IPS-18c (cell line): Measurements from ENCODE around the gene KL.

Source experiments
- H3K4me3 ChIP-seq: 2 replicates; pipeline ENCODE4 v1.7.0; 2013; ENCODE audit warnings: low read depth, mild to moderate bottlenecking, low read length, moderate library complexity; ENCODE audit not compliant: insufficient read depth
- H3K9me3 ChIP-seq: one replicate; pipeline ENCODE4 v1.6.1; 2013; ENCODE audit warnings: mild to moderate bottlenecking, low read length, moderate library complexity; ENCODE audit not compliant: control insufficient read depth, insufficient read depth

The KL gene

DNA sequence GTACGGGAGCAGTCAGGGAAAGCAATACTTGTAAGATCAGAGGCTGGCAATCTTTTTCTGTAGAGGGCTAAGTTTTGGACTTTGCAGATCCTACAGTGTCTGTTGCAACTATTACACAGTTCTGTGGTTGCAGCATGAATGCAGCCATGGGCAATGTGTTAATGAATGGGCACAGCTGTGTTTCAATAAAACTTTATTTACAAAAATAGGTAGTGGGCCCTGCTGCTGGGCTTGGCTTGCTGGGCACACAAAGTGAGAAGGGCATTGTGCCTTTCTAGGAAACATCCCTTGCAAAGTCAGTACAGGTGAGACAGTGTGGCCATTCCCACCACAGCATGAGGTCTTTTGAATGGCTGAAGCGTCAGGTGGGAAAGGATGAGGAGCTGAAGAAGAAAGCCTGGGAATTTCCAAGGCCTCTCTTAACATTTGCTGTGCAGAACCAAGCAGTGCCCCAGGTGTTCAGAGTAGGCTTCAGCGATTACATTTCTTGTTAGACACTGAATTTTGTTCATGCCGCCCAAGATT is 9.1 kb downstream of the KL start:
- Histone ChIP-seq H3K9me3 (no peaks in the 10 kb centered on the region), H3K4me3 (no peak overlapping the region)

DNA sequence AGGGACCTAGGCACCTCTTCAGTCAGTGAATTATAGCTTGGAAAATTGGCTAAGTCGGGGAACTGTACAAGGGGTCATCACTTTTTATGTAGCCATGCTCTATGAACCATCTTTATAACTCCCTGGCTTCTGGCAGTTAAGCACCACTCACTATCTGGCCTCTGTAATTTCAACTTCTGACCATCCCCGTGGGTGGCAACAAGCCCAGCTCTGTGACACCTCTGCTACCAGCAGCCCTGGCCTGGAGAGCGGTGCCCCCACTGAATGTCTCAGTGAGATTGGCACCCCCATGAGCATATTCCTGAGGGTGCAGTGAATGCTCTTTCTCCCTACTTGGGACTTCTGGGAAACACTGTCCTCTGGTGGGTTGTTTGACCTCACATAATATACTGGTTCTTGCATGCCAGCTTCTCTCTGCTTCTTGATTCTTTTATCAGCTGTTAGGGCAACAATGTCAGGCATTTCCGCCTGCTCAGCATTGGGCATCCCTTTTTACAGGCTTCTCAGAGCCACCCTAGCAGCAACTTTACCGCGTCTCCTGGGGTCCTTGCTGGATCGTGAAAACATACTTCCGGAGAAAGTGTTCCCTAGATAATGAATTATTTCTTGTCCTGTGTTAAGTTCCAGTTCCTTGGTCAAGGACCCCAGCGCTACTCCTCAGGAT is 10.4 kb downstream of the KL start:
- Histone ChIP-seq H3K9me3 (no peaks in the 10 kb centered on the region), H3K4me3 (no peak overlapping the region)

DNA sequence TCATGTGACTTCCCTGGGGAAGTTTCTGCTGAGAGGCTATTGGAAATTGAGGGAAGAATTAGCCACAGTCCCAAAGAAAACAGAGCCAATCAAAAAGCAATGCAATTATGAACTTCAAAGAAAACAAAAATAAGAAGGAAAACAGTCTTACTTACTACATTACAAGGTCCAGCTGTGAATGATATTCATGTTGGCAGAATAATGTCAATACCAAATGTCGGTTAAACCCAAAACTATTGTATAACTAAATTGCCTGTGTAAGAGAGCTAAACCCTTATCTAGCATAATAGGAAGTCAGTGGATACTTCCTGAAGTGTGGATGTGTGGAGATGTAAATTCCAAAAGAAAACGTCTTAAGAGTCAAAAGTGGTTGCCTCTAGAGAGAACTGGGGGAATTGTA is 12.4 kb downstream of the KL start:
- Histone ChIP-seq H3K9me3 (no peaks in the 10 kb centered on the region), H3K4me3 (no peak overlapping the region)

DNA sequence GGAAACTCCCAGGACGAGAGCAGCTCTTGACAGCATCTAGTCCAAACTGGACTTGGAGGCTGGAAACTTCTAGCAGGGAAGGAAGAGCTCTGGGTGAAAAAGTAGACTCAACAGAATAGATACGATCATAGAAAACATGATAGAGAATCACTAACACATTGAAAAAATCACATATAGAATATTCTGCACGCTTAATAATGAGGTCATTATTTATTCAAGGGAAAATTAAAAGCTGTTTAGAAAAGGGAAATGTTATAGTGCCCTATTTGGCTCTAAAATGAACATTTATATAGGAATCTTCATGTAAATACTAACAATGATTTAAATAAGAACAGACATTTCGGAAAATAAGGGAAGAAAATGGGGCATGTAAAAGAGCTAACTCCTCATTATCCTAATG is 15.1 kb downstream of the KL start:
- H3K4me3 ChIP-seq = no peak overlapping the region
- no peaks in the 10 kb centered on the region for H3K9me3 ChIP-seq

DNA sequence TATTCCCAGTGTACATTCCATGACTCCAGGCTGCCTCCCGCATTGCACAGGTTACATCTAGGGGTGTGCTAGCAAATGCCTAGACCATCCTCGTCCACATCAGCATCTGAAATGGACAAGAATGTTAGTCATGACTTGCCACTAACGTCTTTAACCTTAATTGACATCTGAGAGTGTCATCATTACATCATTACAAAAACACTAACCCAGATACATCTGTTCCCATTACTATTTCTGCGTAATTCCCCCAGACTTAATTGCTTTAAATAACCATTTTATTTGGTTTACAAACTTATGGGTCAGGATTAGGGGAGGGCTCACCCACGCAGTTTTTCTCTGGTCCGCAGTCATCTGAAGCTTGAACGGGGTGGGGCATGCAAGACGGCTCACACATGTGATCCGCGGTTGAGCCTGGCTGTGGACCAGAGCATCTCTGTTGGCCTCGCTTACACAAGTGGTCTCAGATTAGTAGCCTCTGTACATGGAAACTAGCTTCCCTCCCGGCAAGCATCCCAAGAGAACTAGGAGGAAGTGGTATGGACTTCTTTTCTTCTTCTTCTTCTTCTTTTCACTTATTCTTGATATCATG is 15.9 kb downstream of the KL start:
- H3K9me3 ChIP-seq = no peaks in the 10 kb centered on the region
- no peak overlapping the region for H3K4me3 ChIP-seq

DNA sequence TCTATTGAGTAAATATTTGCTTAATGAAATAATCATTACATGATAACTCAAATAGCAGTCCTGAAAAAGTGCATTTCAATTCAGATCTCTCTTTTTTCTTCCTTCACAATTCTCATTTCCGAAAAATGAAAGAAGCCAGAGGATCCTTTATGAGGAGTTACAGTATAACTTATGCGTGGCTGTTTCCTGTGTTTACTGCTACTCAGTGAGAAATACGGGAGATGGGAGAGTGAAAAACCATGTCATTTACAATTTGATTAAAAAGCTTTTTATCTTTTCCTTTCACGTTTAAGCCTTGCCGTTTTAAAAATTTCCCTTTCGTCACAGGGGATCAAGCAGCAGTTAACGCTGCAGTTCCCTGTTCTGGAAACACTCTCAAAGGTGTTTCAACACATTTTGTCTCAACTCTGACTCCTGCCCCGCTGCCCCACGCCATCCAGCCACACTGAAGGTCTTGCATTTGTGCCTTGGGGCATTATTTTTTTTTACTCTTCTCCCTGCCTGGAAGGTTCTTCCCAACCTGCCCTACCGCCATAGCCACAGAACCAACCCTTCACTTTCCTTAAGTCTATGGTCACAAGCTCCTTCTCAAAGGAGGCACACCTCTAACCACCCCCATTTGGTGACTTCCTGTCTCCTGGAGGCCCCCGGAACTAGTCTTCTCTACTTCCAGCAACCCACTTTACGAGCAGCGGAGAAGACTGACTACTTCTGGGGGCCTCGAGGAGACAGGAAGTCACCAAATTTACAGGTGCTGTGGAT is 17.0 kb downstream of the KL start:
- H3K9me3 ChIP-seq = no peaks in the 10 kb centered on the region
- H3K4me3 ChIP-seq = no peak overlapping the region

DNA sequence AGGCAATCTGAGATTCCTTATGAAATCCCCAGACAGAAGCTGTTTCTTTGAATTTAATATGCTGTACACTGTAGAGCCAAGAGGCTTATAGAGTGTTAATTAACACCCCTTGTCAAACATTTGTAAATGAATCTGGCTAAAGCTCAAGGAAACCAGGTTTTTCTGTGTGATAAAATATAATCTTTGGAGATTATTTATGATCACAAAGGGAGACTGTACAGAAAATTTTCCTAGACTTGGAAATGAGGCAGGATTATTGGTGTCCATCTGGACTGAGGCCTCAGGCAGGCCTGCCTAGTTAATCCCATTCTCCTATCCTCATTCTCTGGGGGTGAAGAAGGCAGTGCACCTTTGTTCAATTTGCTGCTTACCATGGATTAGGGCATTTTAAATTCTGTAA is 17.8 kb downstream of the KL start:
- H3K9me3 ChIP-seq = no peaks in the 10 kb centered on the region
- H3K4me3 ChIP-seq = no peak overlapping the region

DNA sequence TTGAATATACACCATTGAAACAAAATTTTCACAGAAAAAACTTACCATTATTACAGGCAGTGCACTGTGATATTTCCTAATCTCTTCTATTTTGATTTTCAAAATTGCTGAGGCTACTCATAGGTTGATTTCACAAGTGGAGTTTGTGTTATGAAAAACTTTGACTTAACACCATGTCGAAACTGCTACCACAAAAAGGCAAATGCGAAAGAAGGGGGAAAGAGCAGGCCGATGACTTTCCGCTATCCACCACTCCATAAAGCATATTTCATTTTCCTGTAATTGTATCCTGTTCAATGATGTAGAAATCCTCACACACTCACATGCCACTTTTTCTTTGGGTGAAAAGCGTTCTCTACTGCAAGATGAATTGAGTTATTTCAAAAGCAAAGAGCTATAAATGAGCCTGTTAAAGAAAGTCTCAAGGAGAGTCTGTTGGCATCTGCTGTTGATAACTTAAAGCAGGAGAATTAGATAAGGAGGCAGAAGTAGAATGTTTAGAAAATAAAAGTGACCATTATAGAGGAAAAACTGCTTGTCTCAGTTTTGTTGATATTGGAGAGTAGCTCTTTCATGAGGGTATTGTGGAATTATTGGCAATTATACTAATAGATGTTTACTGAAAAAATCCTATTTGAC is 18.8 kb downstream of the KL start:
- Histone ChIP-seq H3K4me3 (no peak overlapping the region), H3K9me3 (no peaks in the 10 kb centered on the region)

DNA sequence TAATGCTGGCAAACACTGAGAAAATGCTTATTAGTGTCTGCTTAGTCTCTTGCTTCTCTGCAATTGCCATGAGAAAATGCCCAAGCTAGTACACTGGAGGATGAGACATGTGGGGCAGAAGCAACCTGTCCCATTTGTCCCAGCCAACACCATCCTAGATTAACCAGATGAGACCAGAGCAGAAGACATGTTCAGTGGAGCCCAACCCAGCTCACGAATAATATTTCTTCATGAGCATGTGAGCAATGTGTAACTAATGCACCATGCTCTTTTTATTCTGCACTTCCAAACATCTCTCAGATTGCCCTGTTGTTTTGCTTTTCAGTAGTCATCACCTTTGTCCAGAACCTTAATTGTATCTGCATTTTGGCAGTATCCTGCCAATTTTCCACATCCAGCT is 21.4 kb downstream of the KL start:
- Histone ChIP-seq H3K9me3 (no peaks in the 10 kb centered on the region), H3K4me3 (no peak overlapping the region)

DNA sequence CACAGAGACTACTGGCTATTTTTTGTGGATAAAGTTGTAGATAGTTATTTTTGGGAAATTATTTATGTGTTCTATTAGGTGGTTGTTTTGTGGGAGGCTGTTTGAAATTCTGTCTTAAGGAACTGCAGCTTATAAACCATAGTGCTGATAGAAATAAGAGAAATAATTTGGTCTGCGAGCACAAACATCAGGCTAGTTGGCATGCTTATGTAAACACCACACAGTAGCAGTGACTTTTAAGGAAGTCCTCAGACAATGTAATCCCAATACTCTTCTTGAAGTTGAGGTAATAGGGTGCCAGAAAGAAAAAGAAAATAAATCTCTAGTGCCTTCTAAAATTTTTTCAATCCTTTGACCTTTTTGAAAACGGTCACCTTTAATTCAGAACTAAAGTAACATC is 23.9 kb downstream of the KL start:
- Histone ChIP-seq H3K4me3 (no peak overlapping the region), H3K9me3 (no peaks in the 10 kb centered on the region)

DNA sequence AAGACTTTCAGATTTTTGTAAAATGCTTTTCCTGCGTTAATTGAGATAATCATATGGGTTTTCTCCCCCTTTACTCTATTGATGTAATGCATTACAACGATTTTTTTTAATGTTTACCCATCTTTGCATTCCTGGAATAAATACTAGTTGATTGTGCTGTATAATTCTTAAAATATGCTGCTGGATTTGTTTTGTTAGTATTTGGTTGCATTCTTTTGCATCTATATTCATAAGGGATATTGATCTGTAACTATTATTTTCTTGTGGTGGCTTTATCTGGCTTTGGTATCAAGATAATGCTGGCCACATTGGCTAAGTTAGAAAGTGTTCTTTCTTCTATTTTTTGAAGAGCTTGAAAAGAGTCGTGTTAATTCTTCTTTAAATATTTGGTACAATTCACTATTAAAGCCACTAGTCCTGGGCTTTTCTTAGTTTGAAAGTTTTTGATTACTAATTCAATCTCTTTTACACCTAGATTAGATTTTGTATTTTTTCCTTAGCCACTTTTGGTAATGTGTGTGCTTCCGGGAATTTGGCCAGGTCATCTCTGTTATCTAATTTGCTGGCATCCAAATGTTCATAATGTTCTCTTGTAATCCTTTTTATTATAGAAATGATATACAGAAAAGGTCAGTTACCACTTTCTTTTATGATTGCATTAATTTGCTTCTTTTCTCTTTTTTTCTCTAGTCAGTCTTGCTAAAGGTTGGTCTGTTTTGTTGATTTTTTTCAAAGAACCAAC is 29.8 kb downstream of the KL start:
- no peaks in the 10 kb centered on the region for H3K9me3 ChIP-seq
- no peak overlapping the region for H3K4me3 ChIP-seq

DNA sequence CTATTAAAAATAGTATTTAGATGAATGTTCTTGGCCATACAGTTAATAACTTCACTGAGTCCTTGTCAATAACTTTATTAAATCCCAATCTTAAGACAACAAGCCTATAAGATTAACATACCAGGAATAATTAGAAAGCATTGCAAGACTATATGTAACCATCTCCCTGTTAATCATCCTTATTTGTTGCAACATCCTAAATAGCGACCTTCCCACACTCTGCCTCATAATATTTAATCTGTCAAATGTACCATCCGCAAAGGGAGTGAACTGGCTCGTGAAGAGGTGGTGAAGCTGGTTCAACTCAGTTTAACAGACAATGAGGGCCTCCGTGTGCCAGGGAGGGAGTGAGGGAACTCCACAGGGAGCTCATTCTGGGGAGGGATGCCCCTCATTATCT is 33.9 kb downstream of the KL start:
- Histone ChIP-seq H3K4me3 (no peak overlapping the region), H3K9me3 (no peaks in the 10 kb centered on the region)

DNA sequence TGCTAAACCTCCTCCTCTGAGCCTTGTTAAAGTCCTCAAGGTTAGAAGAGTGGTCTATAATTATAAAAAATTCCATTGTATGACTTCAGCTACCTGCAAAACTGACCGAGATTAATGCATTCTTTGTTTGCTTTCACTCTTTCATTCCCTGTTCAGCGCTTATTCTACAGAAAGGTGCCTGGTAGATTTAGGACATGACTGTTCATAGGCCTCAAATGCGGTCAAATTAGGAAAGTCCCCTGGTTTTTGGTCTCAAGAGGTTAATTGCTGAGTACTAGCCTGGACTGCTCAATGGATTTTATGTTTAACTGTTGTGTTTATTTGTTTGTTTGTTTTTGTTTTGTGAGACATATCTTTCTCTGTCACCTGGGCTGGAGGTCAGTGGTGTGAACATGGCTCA is 35.4 kb downstream of the KL start:
- Histone ChIP-seq H3K9me3 (no peaks in the 10 kb centered on the region), H3K4me3 (no peak overlapping the region)

DNA sequence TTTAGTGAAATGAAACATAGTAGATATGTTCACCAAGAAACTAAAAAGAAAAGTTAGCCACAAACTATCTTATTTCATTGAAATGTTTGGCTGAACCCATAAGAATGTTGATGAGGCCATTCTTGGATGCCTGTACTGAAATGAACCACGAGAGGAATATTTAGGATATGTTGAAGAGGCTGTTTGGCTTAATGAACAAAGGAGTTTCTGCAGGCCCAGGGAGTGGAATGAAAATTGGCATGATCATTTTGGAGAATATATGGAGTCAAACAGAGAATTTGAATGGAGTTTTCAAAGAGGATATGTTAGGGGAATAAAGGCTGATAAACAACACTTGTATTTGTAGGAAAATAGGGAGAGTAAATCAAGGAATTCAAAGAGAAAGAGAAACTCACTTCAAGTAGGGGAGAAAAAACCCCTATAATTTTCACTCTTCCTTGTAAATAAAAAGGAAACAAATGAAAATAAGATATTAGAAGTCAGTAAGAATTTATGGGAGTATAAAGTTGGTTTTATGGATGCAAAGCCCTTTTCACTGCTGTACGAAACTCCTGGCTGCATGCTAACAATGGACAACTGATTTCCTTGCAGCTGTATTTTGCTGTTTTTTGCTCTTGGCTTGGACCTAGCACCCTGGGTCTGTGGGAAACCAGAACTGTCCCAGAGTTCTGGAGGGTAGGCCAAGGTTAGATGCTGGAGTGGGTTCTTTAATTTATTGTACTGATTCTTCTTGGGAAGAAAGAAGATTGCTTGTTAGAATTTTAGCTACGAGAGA is 36.5 kb downstream of the KL start:
- no peaks in the 10 kb centered on the region for H3K9me3 ChIP-seq
- no peak overlapping the region for H3K4me3 ChIP-seq

DNA sequence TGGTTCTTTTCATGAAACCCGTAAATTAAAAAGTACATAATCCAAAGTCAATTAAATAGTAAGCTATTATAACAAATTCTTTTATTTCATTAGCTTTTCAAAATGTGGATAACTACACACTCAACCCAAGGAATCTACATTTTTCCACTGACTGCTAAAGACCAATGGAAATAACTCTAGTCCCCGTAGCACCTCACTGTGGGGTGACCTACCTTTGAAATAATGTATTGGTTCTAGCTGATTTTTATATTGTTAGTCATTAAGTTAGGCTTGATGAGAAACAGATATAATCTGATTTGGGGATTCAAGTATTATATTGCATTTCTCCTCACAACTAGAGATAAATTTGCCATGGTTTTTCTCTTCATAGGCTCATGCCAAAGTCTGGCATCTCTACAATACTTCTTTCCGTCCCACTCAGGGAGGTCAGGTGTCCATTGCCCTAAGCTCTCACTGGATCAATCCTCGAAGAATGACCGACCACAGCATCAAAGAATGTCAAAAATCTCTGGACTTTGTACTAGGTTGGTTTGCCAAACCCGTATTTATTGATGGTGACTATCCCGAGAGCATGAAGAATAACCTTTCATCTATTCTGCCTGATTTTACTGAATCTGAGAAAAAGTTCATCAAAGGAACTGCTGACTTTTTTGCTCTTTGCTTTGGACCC is 37.3 kb downstream of the KL start:
- Histone ChIP-seq H3K9me3 (no peaks in the 10 kb centered on the region), H3K4me3 (no peak overlapping the region)
